ENCODE data around the gene ARHGEF37. TPM values are rescaled to one million over a fixed set of nuclear protein-coding genes. Genes with fewer than 3 reads are reported as not detected.

ARHGEF37 gene
- total and polyA plus RNA-seq, 4 donors: 2.2 to 9.1 (median 3.7) TPM

DNA sequence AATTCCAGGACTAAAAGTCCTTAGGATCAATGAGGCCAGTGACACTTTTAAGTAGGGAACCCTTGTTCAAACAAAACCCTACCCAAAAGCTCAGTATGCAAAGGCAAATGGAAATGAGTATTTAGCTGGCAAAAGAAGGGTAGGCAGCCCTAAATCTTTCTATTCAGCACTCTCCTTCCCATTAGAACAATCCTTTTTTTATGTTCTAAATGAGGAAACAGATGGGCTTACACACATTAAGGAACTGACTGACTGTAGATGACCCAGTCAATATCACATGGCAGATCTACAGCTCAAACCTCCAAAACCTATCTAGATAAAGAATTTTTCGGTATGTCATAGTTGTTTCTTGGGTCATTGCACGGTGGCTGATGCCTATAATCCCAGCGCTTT is 37.3 kb upstream of the ARHGEF37 start:
- no peak overlapping the region for H3K9ac ChIP-seq (ENCODE audit: insufficient read depth in 1 of 2, low read length in 2 of 2)
- peaks cover 6 to 14% (median 10%) of the 10 kb centered on the region in 4 donors for H3K36me3 ChIP-seq (ENCODE audit: control insufficient read depth in 4 of 4, insufficient read depth in 4 of 4, low read length in 4 of 4)
- ATAC-seq (ENCODE audit: insufficient read depth, low FRiP score) (no peak), DNase-seq (no peak)
- TF ChIP-seq CTCF (IDR thresholded peaks at IDR 0.05; ENCODE audit: control extremely low read depth, extremely low read depth): no peak
- no peaks in the 10 kb centered on the region for H3K9me3 ChIP-seq (ENCODE audit: control insufficient read depth in 4 of 4, insufficient read depth in 3 of 4, low read length in 3 of 4)
- H3K4me3 ChIP-seq: no peak overlapping the region
- H3K27me3 ChIP-seq (ENCODE audit: control insufficient read depth in 3 of 3, insufficient read depth in 3 of 3, low read length in 2 of 3): no peaks in the 10 kb centered on the region
- H3K27ac ChIP-seq (ENCODE audit: low read depth in 1 of 2, low read length in 1 of 2): peak overlapping the region in 1 of 2 donors; percentile 40
- 42 to 54% methylated on average over 3 of the region's 3 CpGs for WGBS, 2 donors
- peaks cover 14 to 33% (median 22%) of the 10 kb centered on the region in 5 donors for H3K4me1 ChIP-seq (ENCODE audit: control insufficient read depth in 5 of 5, insufficient read depth in 5 of 5, low read length in 5 of 5)

DNA sequence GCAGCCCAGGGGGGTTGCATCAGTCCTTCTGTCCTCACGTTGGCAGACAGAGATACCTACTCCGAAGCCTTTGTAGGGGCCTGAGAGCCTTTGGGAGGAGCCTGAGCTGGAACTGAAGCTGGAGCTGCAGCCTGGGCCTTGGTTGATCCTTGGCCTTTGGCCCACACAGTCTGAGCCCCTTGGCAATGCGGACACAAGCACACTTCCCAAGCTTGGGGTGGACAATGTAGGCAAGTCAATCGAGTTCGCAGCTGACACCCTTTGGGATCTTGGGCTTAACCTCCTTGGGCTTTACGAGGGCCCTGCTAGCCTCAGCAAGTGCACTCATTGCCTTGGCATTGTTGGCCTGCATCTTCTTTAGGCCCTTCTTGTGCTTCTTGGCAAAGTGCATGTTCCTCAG is 36.0 kb upstream of the ARHGEF37 start:
- no peak overlapping the region for H3K4me3 ChIP-seq
- no peak overlapping the region for H3K27ac ChIP-seq (ENCODE audit: low read depth in 1 of 2, low read length in 1 of 2)
- ATAC-seq (ENCODE audit: insufficient read depth, low FRiP score) (no peak), DNase-seq (no peak)
- H3K9me3 ChIP-seq (ENCODE audit: control insufficient read depth in 4 of 4, insufficient read depth in 3 of 4, low read length in 3 of 4): no peaks in the 10 kb centered on the region
- H3K27me3 ChIP-seq (ENCODE audit: control insufficient read depth in 3 of 3, insufficient read depth in 3 of 3, low read length in 2 of 3): no peaks in the 10 kb centered on the region
- 86 to 93% methylated on average over 6 of the region's 6 CpGs for WGBS, 2 donors
- H3K9ac ChIP-seq (ENCODE audit: insufficient read depth in 1 of 2, low read length in 2 of 2): no peak overlapping the region
- no peak for TF ChIP-seq CTCF (IDR thresholded peaks at IDR 0.05; ENCODE audit: control extremely low read depth, extremely low read depth)
- H3K36me3 ChIP-seq (ENCODE audit: control insufficient read depth in 4 of 4, insufficient read depth in 4 of 4, low read length in 4 of 4): peaks cover 6 to 19% (median 16%) of the 10 kb centered on the region in 4 donors
- peaks cover 14 to 27% (median 25%) of the 10 kb centered on the region in 5 donors for H3K4me1 ChIP-seq (ENCODE audit: control insufficient read depth in 5 of 5, insufficient read depth in 5 of 5, low read length in 5 of 5)

DNA sequence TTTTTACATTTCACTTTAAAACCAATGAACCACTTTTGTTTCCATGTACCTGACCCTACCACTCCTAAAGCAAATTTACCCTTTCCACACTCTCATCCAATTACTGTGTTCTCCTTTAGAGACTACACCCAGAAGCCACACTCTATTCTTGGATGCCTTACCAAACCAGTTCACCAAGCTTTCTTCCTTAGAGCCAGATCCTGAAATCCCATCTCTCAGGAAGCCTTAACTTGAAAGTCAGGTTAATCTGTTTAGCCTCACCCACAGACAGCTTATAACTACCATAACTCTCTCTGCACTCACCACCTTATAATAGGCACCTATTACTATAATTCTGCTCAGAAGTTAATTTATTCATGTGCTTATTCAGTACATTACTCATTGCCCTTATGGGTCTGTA is 34.3 kb upstream of the ARHGEF37 start:
- peak in 2 of 3 donors; percentile 52 to 73 for DNase-seq
- Histone ChIP-seq H3K4me3 (no peak overlapping the region), H3K9ac (ENCODE audit: insufficient read depth in 1 of 2, low read length in 2 of 2) (no peak overlapping the region), H3K27me3 (ENCODE audit: control insufficient read depth in 3 of 3, insufficient read depth in 3 of 3, low read length in 2 of 3) (no peaks in the 10 kb centered on the region), H3K9me3 (ENCODE audit: control insufficient read depth in 4 of 4, insufficient read depth in 3 of 4, low read length in 3 of 4) (no peaks in the 10 kb centered on the region), H3K36me3 (ENCODE audit: control insufficient read depth in 4 of 4, insufficient read depth in 4 of 4, low read length in 4 of 4) (peaks cover 6 to 27% (median 16%) of the 10 kb centered on the region in 4 donors), H3K4me1 (ENCODE audit: control insufficient read depth in 5 of 5, insufficient read depth in 5 of 5, low read length in 5 of 5) (peaks cover 14 to 30% (median 21%) of the 10 kb centered on the region in 5 donors), H3K27ac (ENCODE audit: low read depth in 1 of 2, low read length in 1 of 2) (peak overlapping the region in 1 of 2 donors; percentile 41)
- ATAC-seq (ENCODE audit: insufficient read depth, low FRiP score): no peak
- no peak for TF ChIP-seq CTCF (IDR thresholded peaks at IDR 0.05; ENCODE audit: control extremely low read depth, extremely low read depth)
